ENCODE data around the gene FGD3.
"Not testable (repeated sequence)": the region's sequence is repeated elsewhere in the genome, so short reads cannot be mapped to it uniquely, and the experiment has no call there.

FGD3 gene

GRCh38 chr9:92984976-92985375 is 37.7 kb downstream of the FGD3 start:
- DNase-seq (ENCODE audit: low read depth) = no peak
- H3K4me3 ChIP-seq (ENCODE audit: low read depth, low read length) = no peak overlapping the region
- TF ChIP-seq CTCF (conservative IDR thresholded peaks at IDR 0.05; ENCODE audit: low read depth, low read length) = no peak

- TF ChIP-seq CTCF (conservative IDR thresholded peaks at IDR 0.05; ENCODE audit: low read depth, low read length) = peak; percentile 67
- H3K4me3 ChIP-seq (ENCODE audit: low read depth, low read length) = no peak overlapping the region
- peak; percentile 36 for DNase-seq (ENCODE audit: low read depth)
Observed at GRCh38 chr9:92986176-92987119, 39.1 kb downstream of the FGD3 start.

- no peak for TF ChIP-seq CTCF (conservative IDR thresholded peaks at IDR 0.05; ENCODE audit: low read depth, low read length)
- DNase-seq (ENCODE audit: low read depth) = no peak
- H3K4me3 ChIP-seq (ENCODE audit: low read depth, low read length) = no peak overlapping the region
Observed at GRCh38 chr9:92988215-92988768, 41.0 kb downstream of the FGD3 start.

- no peak for TF ChIP-seq CTCF (conservative IDR thresholded peaks at IDR 0.05; ENCODE audit: low read depth, low read length)
- H3K4me3 ChIP-seq (ENCODE audit: low read depth, low read length) = no peak overlapping the region
- DNase-seq (ENCODE audit: low read depth) = no peak
Observed at GRCh38 chr9:92989561-92989960, 42.2 kb downstream of the FGD3 start.

GRCh38 chr9:92990461-92990860 is 43.1 kb downstream of the FGD3 start:
- H3K4me3 ChIP-seq (ENCODE audit: low read depth, low read length) = no peak overlapping the region
- no peak for TF ChIP-seq CTCF (conservative IDR thresholded peaks at IDR 0.05; ENCODE audit: low read depth, low read length)
- DNase-seq (ENCODE audit: low read depth) = no peak

- no peak overlapping the region for H3K4me3 ChIP-seq (ENCODE audit: low read depth, low read length)
- DNase-seq (ENCODE audit: low read depth) = peak; percentile 56
- no peak for TF ChIP-seq CTCF (conservative IDR thresholded peaks at IDR 0.05; ENCODE audit: low read depth, low read length)
Observed at GRCh38 chr9:92992549-92992948, 45.2 kb downstream of the FGD3 start.

GRCh38 chr9:92998871-92999270 is 51.5 kb downstream of the FGD3 start:
- not testable (repeated sequence) for DNase-seq (ENCODE audit: low read depth); H3K4me3 ChIP-seq (ENCODE audit: low read depth, low read length)

Measured in choroid plexus epithelial cell (primary cell).